Amniotic epithelial cell (primary cell): ENCODE results near the gene CDH2.

Experiments used
- DNase-seq: peaks from one replicate; pipeline ENCODE4 v3.0.0-alpha.2; 2010; ENCODE audit warnings: low read depth

Gene CDH2

DNA sequence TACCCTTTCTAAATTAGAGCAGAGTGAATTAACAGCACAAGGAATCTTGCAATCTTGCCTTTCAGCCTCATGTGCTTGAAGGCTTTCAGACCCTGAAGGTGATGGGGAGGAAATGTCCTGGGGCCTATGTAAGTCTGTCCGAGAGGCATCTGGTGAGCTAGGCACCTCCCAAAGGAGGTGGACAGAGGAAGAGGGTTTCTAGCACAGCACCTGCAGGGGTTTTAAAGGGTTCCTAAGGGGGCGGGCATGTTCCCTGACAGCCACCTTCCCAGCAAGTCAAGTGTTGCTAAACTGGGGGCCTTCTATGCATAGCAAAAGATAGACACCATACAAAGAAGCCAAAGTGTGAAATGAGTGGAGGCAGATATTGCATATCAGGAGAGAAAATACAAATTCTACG lies 88.5 kb downstream of the CDH2 start:
- DNase-seq = no peak

DNA sequence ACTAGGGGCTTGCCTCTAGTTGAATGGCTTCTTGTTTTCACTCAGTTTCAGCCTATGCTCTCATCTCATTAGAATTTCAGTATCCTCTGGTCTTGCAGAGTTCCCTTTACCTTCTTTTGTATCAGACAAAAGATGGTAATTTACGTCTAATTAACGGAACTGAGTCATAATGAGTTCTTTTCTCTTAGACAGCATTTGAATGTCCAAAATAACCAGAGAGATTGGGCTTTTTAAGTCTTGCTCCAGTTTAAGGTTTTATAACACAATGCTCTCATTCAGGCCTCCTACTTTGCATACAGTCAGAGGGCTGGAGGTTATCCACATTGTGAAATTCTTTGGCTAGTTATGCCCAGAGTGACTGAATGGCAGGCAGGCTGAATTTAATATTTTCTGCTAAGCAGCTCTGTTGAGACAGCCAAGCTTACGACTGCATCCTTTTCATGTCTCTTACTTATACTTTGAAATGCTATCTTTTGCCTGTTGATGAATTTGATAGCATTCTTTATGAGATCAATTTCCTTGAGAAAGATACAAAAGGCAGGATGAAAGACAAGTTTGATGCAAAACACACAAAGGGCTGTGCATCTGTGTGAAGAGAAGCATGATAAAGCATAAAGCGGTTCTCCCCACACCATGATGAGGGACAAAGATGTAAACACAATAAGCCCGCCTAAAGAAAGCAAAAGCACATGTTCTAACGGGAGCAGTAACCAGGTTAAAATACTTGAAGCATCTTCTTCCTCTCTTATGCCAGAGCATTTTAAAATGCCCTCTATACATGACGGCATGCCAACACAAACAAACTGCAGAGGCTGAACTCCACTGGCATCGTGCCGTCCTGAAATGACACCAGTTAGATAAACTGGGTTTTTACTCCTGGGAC lies 90.0 kb downstream of the CDH2 start:
- peak; percentile 81 for DNase-seq

DNA sequence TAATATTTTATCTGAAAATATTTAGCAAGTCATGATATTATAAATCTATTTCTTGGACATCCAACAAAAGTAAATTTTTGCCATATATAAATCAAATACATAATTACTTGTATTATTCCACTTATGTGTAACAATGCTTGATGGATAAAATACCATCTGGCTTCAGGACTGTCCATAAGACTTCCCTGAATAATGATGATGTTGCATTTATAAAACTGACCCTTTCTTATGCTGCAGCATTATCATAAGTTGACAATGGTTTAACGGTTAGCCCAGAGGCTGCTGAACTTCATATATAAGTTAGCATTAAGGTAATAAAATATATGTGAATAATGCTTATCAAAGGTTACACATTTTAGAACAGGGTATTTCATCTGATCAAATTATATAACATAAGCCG lies 95.4 kb downstream of the CDH2 start:
- DNase-seq = no peak

DNA sequence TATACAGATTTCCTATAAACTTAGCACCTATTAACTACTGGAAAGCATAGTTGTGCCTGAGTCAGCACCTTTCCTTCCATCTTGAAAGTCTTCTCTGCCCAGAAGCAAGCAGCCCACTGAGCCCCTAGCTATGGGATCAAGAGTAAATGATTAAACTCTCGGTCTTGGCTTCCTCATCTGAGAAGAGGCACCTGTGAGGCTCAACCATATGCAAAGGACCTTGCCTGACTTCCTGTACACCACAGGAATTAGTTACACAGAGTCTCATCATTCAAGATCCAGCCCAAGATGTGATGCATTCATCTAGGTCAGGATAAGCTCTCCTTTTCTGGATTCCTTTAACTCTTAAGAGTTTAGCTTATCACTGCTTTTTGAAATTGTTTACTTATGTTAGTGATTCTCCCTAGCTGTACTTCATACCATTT lies 96.0 kb downstream of the CDH2 start:
- peak; percentile 55 for DNase-seq

DNA sequence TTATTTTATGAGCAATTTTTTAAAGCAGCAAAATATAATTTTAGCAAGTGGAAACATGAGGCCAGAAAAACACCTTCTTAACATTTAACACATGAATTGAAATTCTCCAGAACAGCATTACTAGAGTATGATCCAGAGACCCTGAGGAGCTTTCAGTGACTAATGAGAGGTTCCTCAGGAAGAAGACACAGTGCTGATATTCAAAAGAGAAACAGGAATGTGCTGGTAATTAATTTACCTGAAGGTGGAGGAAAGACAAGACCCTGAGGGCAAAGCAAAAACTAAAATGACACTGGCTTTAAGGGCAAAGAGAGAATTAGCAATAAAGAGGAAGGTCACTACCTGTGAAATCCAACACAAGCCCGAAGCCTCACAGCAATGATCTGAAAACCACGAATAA lies 97.0 kb downstream of the CDH2 start:
- DNase-seq = no peak

DNA sequence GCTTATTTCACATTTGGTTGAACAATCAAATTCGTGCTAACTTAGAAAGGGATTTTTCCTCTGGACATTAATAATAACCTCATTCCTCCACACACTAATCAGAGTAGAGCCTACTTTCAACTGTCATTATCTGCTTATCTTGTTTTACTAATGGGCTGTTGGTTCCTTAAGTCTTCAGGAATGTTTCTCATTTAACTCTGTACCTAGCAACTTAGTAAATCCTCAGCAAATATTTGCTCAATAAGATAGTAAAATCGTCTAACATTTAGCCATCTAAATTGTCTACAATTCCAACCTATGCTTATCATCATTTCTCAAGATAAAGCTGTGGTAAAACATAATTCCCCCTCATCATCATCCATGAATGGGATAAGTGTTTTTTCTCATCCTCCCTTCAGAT lies 98.1 kb downstream of the CDH2 start:
- DNase-seq = peak; percentile 92

DNA sequence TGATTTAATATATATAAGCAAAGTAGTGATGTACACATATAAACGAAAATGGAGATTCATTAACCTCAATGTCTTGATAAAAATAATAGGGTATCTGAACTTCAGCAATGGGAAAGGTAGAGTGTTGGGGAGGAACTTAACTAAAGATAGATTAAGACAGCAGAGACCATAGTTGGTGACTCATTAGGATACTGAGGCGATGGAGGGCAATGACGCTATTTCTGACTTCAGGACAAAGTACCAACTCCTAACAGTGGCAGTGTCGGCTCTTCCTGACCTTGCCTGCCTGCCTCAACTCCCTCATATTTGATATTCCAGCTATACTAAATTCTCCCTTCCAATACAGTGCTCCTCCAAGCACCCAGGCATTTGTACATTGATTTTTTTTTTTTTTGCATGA lies 98.6 kb downstream of the CDH2 start:
- peak; percentile 59 for DNase-seq

DNA sequence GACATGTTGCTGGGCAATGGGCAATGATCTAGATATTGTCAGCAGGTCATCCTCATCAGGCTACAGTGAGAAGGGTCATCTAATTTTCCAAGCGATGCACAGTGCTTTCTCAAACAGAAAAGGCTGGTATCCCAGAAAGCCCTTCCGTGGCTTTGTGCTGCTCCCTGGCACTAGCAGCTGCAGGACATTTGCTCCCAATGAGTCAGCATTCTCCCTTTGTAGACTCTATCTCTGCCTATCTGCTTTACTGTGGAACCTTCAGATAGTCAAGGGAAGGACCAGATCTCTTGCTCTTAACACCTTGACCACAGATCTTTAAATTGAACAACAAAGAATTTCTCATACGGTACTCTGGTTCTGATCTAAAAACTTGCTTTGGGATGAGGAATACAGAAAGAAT lies 101.4 kb downstream of the CDH2 start:
- peak; percentile 37 for DNase-seq

DNA sequence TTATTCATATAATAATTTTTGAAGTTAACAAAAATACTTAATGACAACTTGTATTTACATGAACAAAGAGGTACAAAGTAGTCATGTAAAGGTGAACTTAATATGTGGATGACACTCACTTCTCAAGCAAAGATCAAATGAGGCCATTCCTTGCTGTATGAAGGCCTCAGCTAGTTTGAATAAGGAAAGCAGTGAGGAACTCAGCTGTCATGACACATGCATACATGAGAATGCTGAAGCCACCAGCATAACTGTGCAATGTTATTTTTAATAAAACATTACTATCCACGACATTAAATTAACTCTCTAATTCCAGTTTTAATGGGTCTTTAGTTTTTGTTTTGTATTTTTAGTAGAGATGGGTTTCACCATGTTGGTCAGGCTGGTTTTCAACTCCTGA lies 102.9 kb downstream of the CDH2 start:
- DNase-seq = no peak

DNA sequence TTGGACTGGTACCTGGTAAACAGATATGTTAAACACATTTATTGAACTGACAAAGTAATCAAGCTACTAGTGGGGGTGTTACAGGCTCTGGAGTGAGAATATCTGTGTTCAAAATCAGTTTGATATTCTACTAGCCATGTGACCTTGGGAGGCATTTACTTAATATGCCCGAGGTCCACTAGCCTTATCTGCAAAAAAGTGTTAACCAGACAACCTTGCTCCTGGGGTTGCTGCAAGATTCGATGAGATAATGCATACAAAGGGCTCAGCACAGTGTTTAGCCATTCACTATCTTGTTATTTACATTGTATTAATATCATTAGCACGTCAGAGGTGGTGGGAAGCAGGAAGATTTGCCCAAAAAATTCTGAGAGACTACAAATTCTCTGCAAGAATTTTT lies 103.3 kb downstream of the CDH2 start:
- DNase-seq = no peak

DNA sequence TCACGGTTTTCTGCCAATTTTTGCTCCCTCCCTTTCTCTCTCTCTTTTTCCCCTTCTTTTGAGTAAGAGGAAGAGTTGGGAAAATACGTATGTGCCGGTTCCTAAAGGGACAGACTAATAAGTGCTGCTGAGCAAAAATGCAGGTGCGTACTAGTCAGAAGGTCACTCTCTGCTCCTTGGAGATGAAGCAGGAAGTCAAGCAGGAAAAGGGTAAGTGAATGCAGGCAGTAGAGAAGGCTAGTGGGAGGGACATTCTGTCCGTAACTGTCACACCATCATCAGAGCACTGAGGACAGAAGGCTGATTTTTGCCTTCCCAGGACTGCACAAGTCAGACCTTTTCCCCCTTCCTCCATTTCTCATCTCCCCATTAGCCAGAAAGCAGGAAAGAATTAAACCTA lies 105.7 kb downstream of the CDH2 start:
- no peak for DNase-seq

DNA sequence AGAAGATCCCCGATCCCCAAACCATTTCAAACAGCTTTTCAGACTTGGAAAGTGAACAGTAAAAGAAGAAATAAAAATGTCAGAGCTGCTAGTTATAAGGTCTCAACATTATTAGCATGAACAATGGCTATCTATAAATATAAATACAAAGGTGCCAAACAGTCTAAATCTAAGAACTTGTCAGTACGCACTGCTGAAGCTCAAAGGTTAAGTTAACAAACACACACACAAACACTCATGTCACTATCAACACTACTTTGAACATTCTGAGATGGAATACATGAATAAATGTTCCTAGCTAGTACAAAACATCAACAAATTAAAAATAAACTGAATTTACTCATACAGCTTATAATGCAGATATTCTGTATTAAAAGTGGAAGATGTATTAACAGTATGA lies 108.7 kb downstream of the CDH2 start:
- DNase-seq = no peak

DNA sequence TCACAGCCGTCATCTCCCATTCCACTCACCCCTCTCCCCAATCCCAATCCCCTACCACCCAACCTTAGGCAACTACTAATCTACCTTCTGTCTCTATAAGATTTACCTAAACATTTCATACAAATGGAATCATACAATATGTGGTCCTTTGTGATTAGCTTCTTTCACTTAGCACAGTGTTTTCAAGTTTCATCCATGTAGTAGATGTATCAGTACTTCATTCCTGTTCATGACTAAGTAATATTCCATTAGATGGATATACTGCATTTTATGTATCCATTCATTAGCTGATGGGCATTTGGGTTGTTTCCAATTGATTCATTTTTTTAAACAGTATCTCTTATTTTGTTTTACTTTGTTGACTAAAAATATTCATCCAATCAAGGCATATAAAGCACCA lies 109.6 kb downstream of the CDH2 start:
- DNase-seq = no peak

DNA sequence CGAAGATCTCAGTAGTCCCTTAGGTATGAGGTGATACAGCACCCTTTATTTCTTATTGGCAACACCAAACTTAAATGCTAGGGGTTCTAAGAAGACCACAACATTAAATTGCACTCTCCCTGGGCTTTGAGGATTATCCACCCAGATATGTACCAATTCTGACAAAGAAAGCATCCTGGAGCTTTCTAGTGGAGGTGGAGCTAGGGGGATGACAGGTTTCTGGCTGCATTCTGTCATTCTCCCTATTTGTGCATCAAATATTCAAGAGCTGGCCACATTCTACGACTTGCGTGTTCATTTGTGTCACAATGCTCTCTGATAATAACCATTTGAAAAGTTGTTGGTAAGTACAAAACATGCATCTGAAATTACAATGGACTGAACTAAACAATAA lies 111.1 kb downstream of the CDH2 start:
- DNase-seq = no peak

DNA sequence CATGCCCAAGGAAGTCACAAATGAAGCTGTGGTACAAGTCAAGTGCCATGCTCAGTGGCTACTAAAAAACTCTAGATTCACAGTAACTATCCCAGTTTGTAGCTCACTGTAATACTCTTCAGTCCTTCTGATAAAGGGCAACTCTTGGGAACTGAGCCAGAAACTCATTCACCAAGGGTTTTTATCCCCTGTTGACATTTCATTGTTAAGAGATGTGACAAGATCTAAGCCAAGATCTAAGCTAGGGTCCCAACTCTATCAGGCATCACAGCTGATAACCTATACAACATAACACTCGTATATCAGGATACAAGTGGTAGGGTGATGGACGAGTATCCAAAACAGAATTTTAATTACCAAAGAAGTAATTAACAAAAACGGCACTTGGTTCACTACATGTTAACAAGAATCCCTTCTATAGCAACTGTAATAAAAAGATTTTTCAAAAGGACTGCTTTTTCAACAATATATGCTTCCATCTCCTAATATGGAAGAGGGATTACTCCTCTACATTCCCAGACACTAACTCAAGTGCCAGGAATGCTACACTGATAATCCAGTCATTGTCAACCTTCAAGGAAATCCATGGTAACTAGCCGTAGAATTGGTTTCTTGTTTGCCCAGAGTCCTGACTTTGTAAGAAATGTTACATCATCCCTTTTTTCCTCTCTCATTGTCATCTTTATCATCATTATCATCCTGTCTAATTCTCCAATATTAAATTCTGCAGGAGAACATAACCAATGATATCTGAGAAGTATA lies 111.7 kb downstream of the CDH2 start:
- peak; percentile 91 for DNase-seq

DNA sequence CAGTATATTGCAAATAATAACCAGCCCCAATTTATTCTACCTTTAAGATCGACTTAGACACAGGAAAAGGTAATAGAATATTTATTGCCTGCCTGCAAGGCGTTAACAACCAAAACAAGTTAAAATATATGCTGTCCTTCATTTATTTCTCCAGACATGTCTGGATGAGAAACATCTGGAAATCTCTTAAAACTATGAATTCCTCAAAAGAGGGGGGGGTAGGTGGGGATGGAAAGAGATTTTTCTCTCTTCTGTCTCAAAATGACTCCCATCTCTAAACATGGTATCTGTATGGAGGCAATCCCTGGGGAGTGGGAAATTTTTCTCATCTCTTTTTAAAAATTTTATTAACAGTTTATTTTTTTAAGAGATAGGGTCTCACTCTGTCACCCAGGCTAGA lies 113.0 kb downstream of the CDH2 start:
- DNase-seq = no peak

DNA sequence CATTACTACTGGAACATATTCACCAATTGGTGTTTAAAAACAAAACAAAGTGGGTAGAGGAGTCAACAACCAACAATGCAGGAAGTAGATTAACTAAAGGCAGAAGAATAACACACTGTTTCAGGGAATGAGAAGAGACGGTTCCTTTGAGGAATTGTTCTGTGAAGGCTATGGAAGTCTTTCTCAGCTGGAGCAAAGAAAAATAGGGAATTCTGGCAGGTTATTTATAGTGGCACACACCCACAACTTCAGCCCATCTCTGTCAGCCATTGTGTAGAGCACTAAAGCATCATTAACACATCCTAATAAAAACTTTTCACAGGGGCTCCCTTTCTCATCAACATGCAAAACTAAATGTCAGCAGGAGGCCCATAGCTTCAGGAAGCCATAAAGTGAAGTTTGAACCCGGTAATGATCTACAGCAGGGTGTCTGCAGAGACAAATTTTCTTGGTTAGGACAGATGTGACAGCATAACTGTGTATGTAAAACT lies 113.6 kb downstream of the CDH2 start:
- peak; percentile 74 for DNase-seq

DNA sequence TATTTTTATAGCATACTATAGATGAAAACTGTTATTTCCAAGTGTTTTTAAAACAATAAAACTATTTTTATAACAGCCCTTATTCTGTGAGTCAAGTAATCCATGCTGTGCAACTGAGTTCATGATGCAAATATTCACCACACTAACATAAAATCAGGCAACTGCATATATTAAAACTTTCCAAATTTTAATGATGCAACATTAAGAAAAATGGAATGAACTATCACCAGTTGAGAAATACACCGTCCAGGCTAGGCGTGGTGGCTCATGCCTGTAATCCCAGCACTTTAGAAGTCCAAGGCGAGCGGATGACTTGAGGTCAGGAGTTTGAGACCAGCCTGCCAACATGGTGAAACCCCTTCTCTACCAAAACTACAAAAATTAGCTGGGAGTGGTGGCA lies 114.5 kb downstream of the CDH2 start:
- DNase-seq = peak; percentile 78

DNA sequence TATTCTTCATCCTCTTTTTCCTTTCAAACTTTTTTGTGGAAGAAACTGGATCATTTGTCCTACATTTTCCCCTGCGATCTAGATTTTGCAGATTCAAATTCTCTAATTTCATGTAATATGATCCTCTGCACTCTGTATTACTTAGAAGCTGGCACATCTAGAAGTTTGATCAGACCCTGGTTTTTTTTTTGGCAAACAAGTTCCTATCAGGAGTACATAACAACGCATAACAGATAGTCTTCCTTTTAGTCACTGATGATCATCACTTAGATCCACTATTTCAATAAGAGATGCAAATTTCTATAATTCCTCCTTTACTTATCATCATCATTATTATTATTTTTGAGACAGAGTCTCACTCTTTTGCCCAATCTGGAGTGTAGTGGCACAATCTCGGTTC lies 117.1 kb downstream of the CDH2 start:
- DNase-seq = no peak

DNA sequence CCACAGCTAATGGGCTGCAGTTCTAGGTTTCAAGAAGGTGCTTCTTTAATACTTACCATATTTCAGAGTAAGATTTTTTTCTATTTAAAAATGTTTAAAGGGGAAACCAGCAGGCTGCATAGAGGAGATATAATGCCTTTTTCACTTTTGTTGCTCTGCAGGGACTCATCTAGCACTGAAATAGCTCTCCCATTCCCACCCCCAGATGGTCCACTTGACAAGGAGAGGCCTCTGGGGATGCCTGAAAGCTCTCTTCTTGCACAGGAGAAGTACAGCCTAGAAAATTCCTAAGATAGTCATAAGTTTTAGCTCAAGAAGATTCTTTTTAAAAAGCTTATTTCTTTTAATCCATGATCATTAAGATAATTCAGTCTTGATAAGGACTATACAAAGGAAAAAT lies 126.4 kb downstream of the CDH2 start:
- no peak for DNase-seq

DNA sequence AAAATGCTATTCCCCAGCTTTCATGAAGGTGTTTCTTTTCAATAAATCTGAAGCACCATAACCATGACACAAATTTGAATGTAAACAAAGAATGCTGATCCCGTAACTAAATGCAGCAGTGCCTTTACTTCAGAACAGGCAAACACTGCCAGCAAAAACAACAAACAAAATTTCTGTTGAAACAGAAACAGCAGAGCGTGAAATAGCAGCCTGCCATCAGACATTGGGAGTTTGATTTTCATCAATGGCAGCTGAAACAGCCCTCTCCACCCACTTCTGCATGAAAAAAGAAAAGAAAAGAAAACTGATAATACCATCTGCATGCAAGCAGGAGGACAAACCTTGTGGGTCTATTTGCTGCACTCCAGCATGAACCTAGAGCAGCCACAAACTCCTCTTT lies 128.3 kb downstream of the CDH2 start:
- DNase-seq = no peak

DNA sequence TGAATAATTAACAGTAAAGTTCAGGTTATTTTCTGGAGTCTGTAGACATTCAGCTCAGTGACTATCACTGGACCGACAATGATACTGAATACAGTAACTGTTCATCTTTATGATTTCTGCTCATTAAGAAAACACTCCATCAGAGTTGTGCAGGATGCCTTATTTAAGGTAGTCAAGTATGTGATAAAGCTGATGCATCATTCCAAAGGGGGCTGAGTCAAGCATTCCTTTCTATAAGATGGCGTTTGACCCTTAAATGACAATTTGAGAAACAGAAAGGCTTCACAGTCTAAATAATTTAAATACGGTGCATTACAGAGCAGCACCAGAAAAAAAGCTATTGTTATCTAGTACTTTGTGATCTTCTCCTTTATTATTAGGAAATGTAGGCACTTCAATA lies 131.1 kb downstream of the CDH2 start:
- DNase-seq = peak; percentile 26

DNA sequence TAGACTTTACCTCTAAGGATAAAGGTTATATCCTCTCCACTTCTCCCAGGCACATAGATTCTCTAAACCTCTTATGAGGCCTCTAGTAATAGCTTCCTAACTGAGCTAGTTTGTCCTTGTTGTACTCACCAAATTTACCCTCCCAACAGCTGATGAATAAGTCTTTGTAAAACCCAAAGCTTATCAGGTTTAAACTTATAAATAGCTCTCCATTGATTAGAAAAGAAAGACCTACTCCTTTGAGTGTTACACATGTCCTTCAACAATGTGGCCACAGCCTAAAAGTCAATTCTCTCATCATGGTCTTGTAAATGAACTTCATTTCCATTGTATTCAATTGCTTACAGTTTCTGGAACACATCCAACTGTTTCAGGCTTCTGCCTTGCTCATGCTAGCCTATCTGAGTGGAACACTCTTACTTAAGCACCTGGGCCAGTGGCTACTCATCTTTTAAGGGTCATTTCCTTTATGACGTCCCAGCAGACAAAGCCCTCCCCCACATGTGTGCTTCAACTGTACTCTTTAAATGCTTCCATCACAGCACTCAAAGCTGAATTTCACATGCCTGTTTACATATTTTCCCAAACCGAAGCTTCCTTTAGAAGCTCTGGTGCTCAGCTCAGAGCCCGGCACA lies 131.6 kb downstream of the CDH2 start:
- DNase-seq = peak; percentile 74
